HUES48 (cell line): Measurements from ENCODE around the gene MXD4.
"Not testable (repeated sequence)": the region's sequence is repeated elsewhere in the genome, so short reads cannot be mapped to it uniquely, and the experiment has no call there.

ENCODE experiments used
- H3K27ac ChIP-seq: one replicate; pipeline ENCODE4 v1.7.0; 2013; ENCODE audit warnings: low read depth, low read length, inconsistent platforms
- H3K27me3 ChIP-seq: 2 replicates; pipeline ENCODE4 v1.6.1; 2013; ENCODE audit warnings: mild to moderate bottlenecking, low read length; ENCODE audit not compliant: control insufficient read depth, insufficient read depth
- H3K36me3 ChIP-seq: 2 replicates; pipeline ENCODE4 v1.6.1; 2013; ENCODE audit warnings: low read length; ENCODE audit not compliant: control insufficient read depth, insufficient read depth
- H3K4me1 ChIP-seq: 2 replicates; pipeline ENCODE4 v1.6.1; 2013; ENCODE audit warnings: mild to moderate bottlenecking, low read length; ENCODE audit not compliant: control insufficient read depth, insufficient read depth
- H3K4me3 ChIP-seq: 2 replicates; pipeline ENCODE4 v1.5.1; 2013; ENCODE audit warnings: mild to moderate bottlenecking, low read depth, low read length
- H3K9ac ChIP-seq: 2 replicates; pipeline ENCODE4 v1.6.1; 2013; ENCODE audit warnings: mild to moderate bottlenecking, low read depth, low read length, moderate library complexity
- H3K9me3 ChIP-seq: 2 replicates; pipeline ENCODE4 v1.6.1; 2013; ENCODE audit warnings: low read length; ENCODE audit not compliant: control insufficient read depth, insufficient read depth

MXD4 gene

GRCh38 chr4:2221378-2221777 lies 40.5 kb downstream of the MXD4 start:
- H3K4me3 ChIP-seq, H3K9me3 ChIP-seq, H3K27me3 ChIP-seq, H3K36me3 ChIP-seq: not testable (repeated sequence)
- H3K27ac ChIP-seq = peak overlapping the region; percentile 86
- 0 out of 2 replicates have a peak overlapping the region, but pooled peaks have one; percentile 9 for H3K9ac ChIP-seq
- peaks cover 33% of the 10 kb centered on the region for H3K4me1 ChIP-seq

GRCh38 chr4:2220016-2220630 lies 41.8 kb downstream of the MXD4 start:
- Histone ChIP-seq H3K9me3 (no peaks in the 10 kb centered on the region), H3K27me3 (no peaks in the 10 kb centered on the region; the same call in 1 of the 2 replicates), H3K36me3 (no peaks in the 10 kb centered on the region), H3K9ac (no peak overlapping the region), H3K4me3 (no peak overlapping the region), H3K4me1 (peaks cover 39% of the 10 kb centered on the region), H3K27ac (peak overlapping the region; percentile 46)

- Histone ChIP-seq H3K4me3 (no peak overlapping the region), H3K27me3 (no peaks in the 10 kb centered on the region; the same call in 1 of the 2 replicates)
Measured at GRCh38 chr4:2219233-2219760, 42.6 kb downstream of the MXD4 start.

GRCh38 chr4:2218436-2218835 lies 43.5 kb downstream of the MXD4 start:
- no peaks in the 10 kb centered on the region; the same call in 1 of the 2 replicates for H3K27me3 ChIP-seq

More at GRCh38 chr4:2219233-2219760, 42.6 kb downstream of the MXD4 start:
- Histone ChIP-seq H3K36me3 (no peaks in the 10 kb centered on the region), H3K27ac (no peak overlapping the region), H3K9ac (no peak overlapping the region), H3K9me3 (no peaks in the 10 kb centered on the region), H3K4me1 (peaks cover 42% of the 10 kb centered on the region)

GRCh38 chr4:2217726-2218125 lies 44.2 kb downstream of the MXD4 start:
- Histone ChIP-seq H3K4me1 (peaks cover 34% of the 10 kb centered on the region), H3K4me3 (no peak overlapping the region)

More at GRCh38 chr4:2218436-2218835, 43.5 kb downstream of the MXD4 start:
- no peaks in the 10 kb centered on the region for H3K9me3 ChIP-seq
- no peak overlapping the region for H3K27ac ChIP-seq
- peaks cover 41% of the 10 kb centered on the region for H3K4me1 ChIP-seq
- H3K9ac ChIP-seq = no peak overlapping the region
- H3K4me3 ChIP-seq = no peak overlapping the region
- H3K36me3 ChIP-seq = no peaks in the 10 kb centered on the region

GRCh38 chr4:2212831-2213230 lies 49.1 kb downstream of the MXD4 start:
- no peak overlapping the region for H3K9ac ChIP-seq
- H3K36me3 ChIP-seq = no peaks in the 10 kb centered on the region
- no peak overlapping the region for H3K27ac ChIP-seq
- H3K4me1 ChIP-seq = peaks cover 9% of the 10 kb centered on the region
- H3K27me3 ChIP-seq = no peaks in the 10 kb centered on the region
- no peaks in the 10 kb centered on the region for H3K9me3 ChIP-seq
- no peak overlapping the region for H3K4me3 ChIP-seq

More at GRCh38 chr4:2217726-2218125, 44.2 kb downstream of the MXD4 start:
- no peaks in the 10 kb centered on the region for H3K9me3 ChIP-seq
- no peaks in the 10 kb centered on the region; the same call in 1 of the 2 replicates for H3K27me3 ChIP-seq
- no peaks in the 10 kb centered on the region for H3K36me3 ChIP-seq
- H3K27ac ChIP-seq = no peak overlapping the region
- H3K9ac ChIP-seq = no peak overlapping the region

GRCh38 chr4:2202789-2203188 lies 59.1 kb downstream of the MXD4 start:
- not testable (repeated sequence) for H3K36me3 ChIP-seq, H3K9me3 ChIP-seq, H3K27ac ChIP-seq, H3K9ac ChIP-seq, H3K4me3 ChIP-seq, H3K4me1 ChIP-seq, H3K27me3 ChIP-seq
